ENCODE measurements around the gene DNAJC21.
A peak's percentile ranks its signal among the peaks of the same experiment; 100 is the strongest.

GRCh38 chr5:35003018-35003957 lies 73.9 kb downstream of the DNAJC21 start:
- TF ChIP-seq POLR2AphosphoS5 (IDR thresholded peaks at IDR 0.05; ENCODE audit: low read depth) (no peak), CTCF (IDR thresholded peaks at IDR 0.05; ENCODE audit: insufficient read depth, low read length) (peak; percentile 76), GABPA (IDR thresholded peaks at IDR 0.05; ENCODE audit: low read depth) (no peak)
- TF ChIP-seq, protein P1, sequence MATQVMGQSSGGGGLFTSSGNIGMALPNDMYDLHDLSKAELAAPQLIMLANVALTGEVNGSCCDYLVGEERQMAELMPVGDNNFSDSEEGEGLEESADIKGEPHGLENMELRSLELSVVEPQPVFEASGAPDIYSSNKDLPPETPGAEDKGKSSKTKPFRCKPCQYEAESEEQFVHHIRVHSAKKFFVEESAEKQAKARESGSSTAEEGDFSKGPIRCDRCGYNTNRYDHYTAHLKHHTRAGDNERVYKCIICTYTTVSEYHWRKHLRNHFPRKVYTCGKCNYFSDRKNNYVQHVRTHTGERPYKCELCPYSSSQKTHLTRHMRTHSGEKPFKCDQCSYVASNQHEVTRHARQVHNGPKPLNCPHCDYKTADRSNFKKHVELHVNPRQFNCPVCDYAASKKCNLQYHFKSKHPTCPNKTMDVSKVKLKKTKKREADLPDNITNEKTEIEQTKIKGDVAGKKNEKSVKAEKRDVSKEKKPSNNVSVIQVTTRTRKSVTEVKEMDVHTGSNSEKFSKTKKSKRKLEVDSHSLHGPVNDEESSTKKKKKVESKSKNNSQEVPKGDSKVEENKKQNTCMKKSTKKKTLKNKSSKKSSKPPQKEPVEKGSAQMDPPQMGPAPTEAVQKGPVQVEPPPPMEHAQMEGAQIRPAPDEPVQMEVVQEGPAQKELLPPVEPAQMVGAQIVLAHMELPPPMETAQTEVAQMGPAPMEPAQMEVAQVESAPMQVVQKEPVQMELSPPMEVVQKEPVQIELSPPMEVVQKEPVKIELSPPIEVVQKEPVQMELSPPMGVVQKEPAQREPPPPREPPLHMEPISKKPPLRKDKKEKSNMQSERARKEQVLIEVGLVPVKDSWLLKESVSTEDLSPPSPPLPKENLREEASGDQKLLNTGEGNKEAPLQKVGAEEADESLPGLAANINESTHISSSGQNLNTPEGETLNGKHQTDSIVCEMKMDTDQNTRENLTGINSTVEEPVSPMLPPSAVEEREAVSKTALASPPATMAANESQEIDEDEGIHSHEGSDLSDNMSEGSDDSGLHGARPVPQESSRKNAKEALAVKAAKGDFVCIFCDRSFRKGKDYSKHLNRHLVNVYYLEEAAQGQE (IDR thresholded peaks at IDR 0.05; ENCODE audit: insufficient replicate concordance, low read depth) = no peak

Measured in HL-60 (cell line).